ENCODE measurements around the gene CD80.
"Not testable (repeated sequence)": the region's sequence is repeated elsewhere in the genome, so short reads cannot be mapped to it uniquely, and the experiment has no call there.

Gene CD80

GRCh38 chr3:119580067-119580760 lies 20.8 kb upstream of the CD80 start:
- DNase-seq = no peak

- no peak for DNase-seq
These were observed 20.1 kb upstream of the CD80 start, which contains the start of gene ADPRH for GRCh38 chr3:119579366-119580066. Gene ADPRH (plus strand): TSS chr3:119579492. CDS start chr3:119582170, 2,678 bp downstream.

GRCh38 chr3:119575507-119575906 lies 16.1 kb upstream of the CD80 start:
- no peak for DNase-seq

GRCh38 chr3:119571688-119572087 lies 12.3 kb upstream of the CD80 start:
- no peak for DNase-seq

GRCh38 chr3:119571230-119571629 lies 11.8 kb upstream of the CD80 start:
- no peak for DNase-seq

GRCh38 chr3:119570229-119570628 lies 10.8 kb upstream of the CD80 start:
- no peak for DNase-seq

- DNase-seq = no peak
These were observed 9.7 kb upstream of the CD80 start for GRCh38 chr3:119569156-119569555.

GRCh38 chr3:119563334-119563733 lies 3.9 kb upstream of the CD80 start:
- DNase-seq = not testable (repeated sequence)

GRCh38 chr3:119562307-119562961 lies 3.0 kb upstream of the CD80 start:
- no peak for DNase-seq

GRCh38 chr3:119560160-119560559 lies 746 bp upstream of the CD80 start:
- DNase-seq = no peak

GRCh38 chr3:119558626-119559317 lies 642 bp downstream of the CD80 start:
- no peak for DNase-seq

GRCh38 chr3:119557877-119558269 lies 1.5 kb downstream of the CD80 start:
- no peak for DNase-seq

- no peak for DNase-seq
These were observed 2.1 kb downstream of the CD80 start for GRCh38 chr3:119557192-119557876.

- no peak for DNase-seq
These were observed 3.5 kb downstream of the CD80 start for GRCh38 chr3:119555929-119556328.

- DNase-seq = no peak
These were observed 4.1 kb downstream of the CD80 start for GRCh38 chr3:119555309-119555735.

GRCh38 chr3:119553823-119554415 lies 5.5 kb downstream of the CD80 start:
- DNase-seq = no peak

GRCh38 chr3:119552928-119553327 lies 6.5 kb downstream of the CD80 start:
- not testable (repeated sequence) for DNase-seq

- DNase-seq = no peak
These were observed 7.8 kb downstream of the CD80 start for GRCh38 chr3:119551598-119551997.

- DNase-seq = no peak
These were observed 9.1 kb downstream of the CD80 start for GRCh38 chr3:119550192-119550910.

GRCh38 chr3:119548341-119548740 lies 11.1 kb downstream of the CD80 start:
- DNase-seq = no peak

GRCh38 chr3:119547227-119547626 lies 12.2 kb downstream of the CD80 start:
- no peak for DNase-seq

- no peak for DNase-seq
These were observed 16.3 kb downstream of the CD80 start for GRCh38 chr3:119543147-119543546.

Data from NCI-H2081 treated with DMSO at 0.1 percent for 48 hours (cell line).